ENCODE measurements around the gene USP12. TPM values are rescaled to one million over a fixed set of nuclear protein-coding genes. Genes with fewer than 3 reads are reported as not detected.
"Not testable (repeated sequence)": the region's sequence is repeated elsewhere in the genome, so short reads cannot be mapped to it uniquely, and the experiment has no call there.

The USP12 gene
- total and polyA plus RNA-seq, 2 experiments from 2014 or later, result 18.4 to 39.3 TPM

DNA sequence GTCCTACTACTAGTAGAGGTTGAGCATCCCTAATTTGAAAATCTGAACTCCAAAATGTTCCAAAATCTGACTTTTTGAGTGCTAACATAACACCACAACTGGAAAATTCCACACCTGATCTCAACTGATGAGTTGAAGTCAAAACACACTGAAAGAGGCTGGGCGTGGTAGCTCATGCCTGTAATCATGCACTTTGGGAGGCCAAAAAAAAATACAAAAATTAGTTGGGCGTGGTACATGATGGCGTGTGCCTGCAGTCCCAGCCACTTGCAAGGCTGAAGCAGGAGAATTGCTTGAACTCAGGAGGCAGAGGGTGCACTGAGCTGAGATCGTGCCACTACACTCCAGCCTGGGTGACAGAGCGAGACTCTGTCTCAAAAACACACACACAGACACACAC lies 29.9 kb downstream of the USP12 start:
- Histone ChIP-seq H3K27me3 (ENCODE audit: insufficient read depth) (no peaks in the 10 kb centered on the region), H3F3A (replicated peaks; ENCODE audit: low read depth) (no peaks in the 10 kb centered on the region), H3K4me1 (ENCODE audit: insufficient read depth) (peaks cover 15% of the 10 kb centered on the region), H2AFZ (no peak overlapping the region), H3K4me3 (no peak overlapping the region), H3K27ac (ENCODE audit: low read depth) (no peak overlapping the region), H3K36me3 (ENCODE audit: insufficient read depth) (peaks cover 6% of the 10 kb centered on the region; the same call in 1 of the 2 replicates), H4K20me1 (replicated peaks; ENCODE audit: insufficient read depth) (peaks cover 17% of the 10 kb centered on the region), H3K4me2 (no peak overlapping the region), H3K9me2 (ENCODE audit: insufficient read depth) (no peaks in the 10 kb centered on the region), H3K79me2 (replicated peaks; ENCODE audit: insufficient read depth) (peaks cover 100% of the 10 kb centered on the region)
- peaks cover 22% of the 10 kb centered on the region for H3K9me3 Mint-ChIP-seq
- H3K27me3 Mint-ChIP-seq (ENCODE audit: insufficient read depth, low read depth, poor library complexity), result peaks cover 2% of the 10 kb centered on the region
- H3K36me3 Mint-ChIP-seq (ENCODE audit: low read depth), result peaks cover 38% of the 10 kb centered on the region
- H3K27ac Mint-ChIP-seq, result no peak overlapping the region
- peaks cover 19% of the 10 kb centered on the region for H3K4me1 Mint-ChIP-seq
- no peak overlapping the region for H3K4me3 Mint-ChIP-seq
- DNase-seq (ENCODE audit: low spot score), result no peak
- ATAC-seq, result no peak
- TF ChIP-seq ZNF114 (CRISPR knock-in tag; IDR thresholded peaks at IDR 0.05) (no peak), EZH2phosphoT487 (IDR thresholded peaks at IDR 0.05; ENCODE audit: unreplicated experiment) (no peak), EZH2 (IDR thresholded peaks at IDR 0.05; ENCODE audit: low read depth, unreplicated experiment) (no peak), ZNF331 (CRISPR knock-in tag; IDR thresholded peaks at IDR 0.05; ENCODE audit: low read depth) (no peak), NANOG (IDR thresholded peaks at IDR 0.05; ENCODE audit: borderline replicate concordance) (no peak), JUNB (IDR thresholded peaks at IDR 0.05; ENCODE audit: unreplicated experiment) (no peak), STAT1 (IDR thresholded peaks at IDR 0.05; ENCODE audit: unreplicated experiment) (no peak), POLR2AphosphoS5 (IDR thresholded peaks at IDR 0.05; ENCODE audit: low read depth) (no peak)
- TF ChIP-seq, protein P1, sequence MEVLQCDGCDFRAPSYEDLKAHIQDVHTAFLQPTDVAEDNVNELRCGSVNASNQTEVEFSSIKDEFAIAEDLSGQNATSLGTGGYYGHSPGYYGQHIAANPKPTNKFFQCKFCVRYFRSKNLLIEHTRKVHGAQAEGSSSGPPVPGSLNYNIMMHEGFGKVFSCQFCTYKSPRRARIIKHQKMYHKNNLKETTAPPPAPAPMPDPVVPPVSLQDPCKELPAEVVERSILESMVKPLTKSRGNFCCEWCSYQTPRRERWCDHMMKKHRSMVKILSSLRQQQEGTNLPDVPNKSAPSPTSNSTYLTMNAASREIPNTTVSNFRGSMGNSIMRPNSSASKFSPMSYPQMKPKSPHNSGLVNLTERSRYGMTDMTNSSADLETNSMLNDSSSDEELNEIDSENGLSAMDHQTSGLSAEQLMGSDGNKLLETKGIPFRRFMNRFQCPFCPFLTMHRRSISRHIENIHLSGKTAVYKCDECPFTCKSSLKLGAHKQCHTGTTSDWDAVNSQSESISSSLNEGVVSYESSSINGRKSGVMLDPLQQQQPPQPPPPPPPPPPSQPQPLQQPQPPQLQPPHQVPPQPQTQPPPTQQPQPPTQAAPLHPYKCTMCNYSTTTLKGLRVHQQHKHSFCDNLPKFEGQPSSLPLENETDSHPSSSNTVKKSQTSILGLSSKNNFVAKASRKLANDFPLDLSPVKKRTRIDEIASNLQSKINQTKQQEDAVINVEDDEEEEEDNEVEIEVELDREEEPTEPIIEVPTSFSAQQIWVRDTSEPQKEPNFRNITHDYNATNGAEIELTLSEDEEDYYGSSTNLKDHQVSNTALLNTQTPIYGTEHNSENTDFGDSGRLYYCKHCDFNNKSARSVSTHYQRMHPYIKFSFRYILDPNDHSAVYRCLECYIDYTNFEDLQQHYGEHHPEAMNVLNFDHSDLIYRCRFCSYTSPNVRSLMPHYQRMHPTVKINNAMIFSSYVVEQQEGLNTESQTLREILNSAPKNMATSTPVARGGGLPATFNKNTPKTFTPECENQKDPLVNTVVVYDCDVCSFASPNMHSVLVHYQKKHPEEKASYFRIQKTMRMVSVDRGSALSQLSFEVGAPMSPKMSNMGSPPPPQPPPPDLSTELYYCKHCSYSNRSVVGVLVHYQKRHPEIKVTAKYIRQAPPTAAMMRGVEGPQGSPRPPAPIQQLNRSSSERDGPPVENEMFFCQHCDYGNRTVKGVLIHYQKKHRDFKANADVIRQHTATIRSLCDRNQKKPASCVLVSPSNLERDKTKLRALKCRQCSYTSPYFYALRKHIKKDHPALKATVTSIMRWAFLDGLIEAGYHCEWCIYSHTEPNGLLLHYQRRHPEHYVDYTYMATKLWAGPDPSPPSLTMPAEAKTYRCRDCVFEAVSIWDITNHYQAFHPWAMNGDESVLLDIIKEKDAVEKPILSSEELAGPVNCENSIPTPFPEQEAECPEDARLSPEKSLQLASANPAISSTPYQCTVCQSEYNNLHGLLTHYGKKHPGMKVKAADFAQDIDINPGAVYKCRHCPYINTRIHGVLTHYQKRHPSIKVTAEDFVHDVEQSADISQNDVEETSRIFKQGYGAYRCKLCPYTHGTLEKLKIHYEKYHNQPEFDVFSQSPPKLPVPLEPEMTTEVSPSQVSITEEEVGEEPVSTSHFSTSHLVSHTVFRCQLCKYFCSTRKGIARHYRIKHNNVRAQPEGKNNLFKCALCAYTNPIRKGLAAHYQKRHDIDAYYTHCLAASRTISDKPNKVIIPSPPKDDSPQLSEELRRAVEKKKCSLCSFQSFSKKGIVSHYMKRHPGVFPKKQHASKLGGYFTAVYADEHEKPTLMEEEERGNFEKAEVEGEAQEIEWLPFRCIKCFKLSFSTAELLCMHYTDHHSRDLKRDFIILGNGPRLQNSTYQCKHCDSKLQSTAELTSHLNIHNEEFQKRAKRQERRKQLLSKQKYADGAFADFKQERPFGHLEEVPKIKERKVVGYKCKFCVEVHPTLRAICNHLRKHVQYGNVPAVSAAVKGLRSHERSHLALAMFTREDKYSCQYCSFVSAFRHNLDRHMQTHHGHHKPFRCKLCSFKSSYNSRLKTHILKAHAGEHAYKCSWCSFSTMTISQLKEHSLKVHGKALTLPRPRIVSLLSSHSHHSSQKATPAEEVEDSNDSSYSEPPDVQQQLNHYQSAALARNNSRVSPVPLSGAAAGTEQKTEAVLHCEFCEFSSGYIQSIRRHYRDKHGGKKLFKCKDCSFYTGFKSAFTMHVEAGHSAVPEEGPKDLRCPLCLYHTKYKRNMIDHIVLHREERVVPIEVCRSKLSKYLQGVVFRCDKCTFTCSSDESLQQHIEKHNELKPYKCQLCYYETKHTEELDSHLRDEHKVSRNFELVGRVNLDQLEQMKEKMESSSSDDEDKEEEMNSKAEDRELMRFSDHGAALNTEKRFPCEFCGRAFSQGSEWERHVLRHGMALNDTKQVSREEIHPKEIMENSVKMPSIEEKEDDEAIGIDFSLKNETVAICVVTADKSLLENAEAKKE (CRISPR knock-in tag; IDR thresholded peaks at IDR 0.05), result no peak
- TF ChIP-seq, protein P2, sequence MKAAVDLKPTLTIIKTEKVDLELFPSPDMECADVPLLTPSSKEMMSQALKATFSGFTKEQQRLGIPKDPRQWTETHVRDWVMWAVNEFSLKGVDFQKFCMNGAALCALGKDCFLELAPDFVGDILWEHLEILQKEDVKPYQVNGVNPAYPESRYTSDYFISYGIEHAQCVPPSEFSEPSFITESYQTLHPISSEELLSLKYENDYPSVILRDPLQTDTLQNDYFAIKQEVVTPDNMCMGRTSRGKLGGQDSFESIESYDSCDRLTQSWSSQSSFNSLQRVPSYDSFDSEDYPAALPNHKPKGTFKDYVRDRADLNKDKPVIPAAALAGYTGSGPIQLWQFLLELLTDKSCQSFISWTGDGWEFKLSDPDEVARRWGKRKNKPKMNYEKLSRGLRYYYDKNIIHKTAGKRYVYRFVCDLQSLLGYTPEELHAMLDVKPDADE (IDR thresholded peaks at IDR 0.05), result no peak
- TF ChIP-seq, protein P3, sequence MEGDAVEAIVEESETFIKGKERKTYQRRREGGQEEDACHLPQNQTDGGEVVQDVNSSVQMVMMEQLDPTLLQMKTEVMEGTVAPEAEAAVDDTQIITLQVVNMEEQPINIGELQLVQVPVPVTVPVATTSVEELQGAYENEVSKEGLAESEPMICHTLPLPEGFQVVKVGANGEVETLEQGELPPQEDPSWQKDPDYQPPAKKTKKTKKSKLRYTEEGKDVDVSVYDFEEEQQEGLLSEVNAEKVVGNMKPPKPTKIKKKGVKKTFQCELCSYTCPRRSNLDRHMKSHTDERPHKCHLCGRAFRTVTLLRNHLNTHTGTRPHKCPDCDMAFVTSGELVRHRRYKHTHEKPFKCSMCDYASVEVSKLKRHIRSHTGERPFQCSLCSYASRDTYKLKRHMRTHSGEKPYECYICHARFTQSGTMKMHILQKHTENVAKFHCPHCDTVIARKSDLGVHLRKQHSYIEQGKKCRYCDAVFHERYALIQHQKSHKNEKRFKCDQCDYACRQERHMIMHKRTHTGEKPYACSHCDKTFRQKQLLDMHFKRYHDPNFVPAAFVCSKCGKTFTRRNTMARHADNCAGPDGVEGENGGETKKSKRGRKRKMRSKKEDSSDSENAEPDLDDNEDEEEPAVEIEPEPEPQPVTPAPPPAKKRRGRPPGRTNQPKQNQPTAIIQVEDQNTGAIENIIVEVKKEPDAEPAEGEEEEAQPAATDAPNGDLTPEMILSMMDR (conservative IDR thresholded peaks at IDR 0.05; ENCODE audit: low read depth in 2 of 2), result no peak

DNA sequence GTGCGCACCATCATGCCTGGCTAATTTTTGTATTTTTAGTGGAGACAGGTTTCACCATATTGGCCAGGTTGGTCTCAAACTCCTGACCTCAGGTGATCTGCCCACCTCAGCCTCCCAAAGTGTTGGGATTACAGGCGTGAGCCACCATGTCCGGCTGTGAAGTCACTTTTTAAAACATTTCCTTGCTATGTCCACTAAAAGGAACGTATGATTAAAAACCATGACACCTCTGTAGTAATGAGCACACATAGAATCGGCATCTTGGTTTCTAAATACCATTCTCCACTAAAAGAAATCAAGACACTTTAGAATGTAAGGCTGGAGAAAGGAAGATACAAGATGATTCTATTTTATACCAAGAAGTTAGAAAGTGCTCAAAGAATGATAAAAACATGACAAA lies 30.5 kb downstream of the USP12 start:
- not testable (repeated sequence) for H3K4me3 ChIP-seq; H3K27me3 Mint-ChIP-seq (ENCODE audit: insufficient read depth, low read depth, poor library complexity); DNase-seq (ENCODE audit: low spot score); H3K9me2 ChIP-seq (ENCODE audit: insufficient read depth); H3K4me2 ChIP-seq; H3K36me3 ChIP-seq (ENCODE audit: insufficient read depth); H3K27ac Mint-ChIP-seq; ATAC-seq; H3K4me3 Mint-ChIP-seq; H3K27me3 ChIP-seq (ENCODE audit: insufficient read depth); H3K27ac ChIP-seq (ENCODE audit: low read depth); H3F3A ChIP-seq (replicated peaks; ENCODE audit: low read depth); H2AFZ ChIP-seq
- peaks cover 38% of the 10 kb centered on the region for H3K36me3 Mint-ChIP-seq (ENCODE audit: low read depth)
- peaks cover 22% of the 10 kb centered on the region for H3K9me3 Mint-ChIP-seq
- Histone ChIP-seq H4K20me1 (replicated peaks; ENCODE audit: insufficient read depth) (peaks cover 14% of the 10 kb centered on the region; the same call in 1 of the 2 replicates), H3K4me1 (ENCODE audit: insufficient read depth) (peaks cover 20% of the 10 kb centered on the region), H3K79me2 (replicated peaks; ENCODE audit: insufficient read depth) (peaks cover 100% of the 10 kb centered on the region)
- H3K4me1 Mint-ChIP-seq, result peaks cover 19% of the 10 kb centered on the region

Data from GM23338 (cell line).